Neural crest cell (in vitro differentiated cells): ENCODE data around the gene EED. TPM values are rescaled to one million over a fixed set of nuclear protein-coding genes. Genes with fewer than 3 reads are reported as not detected.
A peak's percentile ranks its signal among the peaks of the same experiment; 100 is the strongest.

Experiments
- DNase-seq: peaks from one replicate; pipeline ENCODE4 v3.0.0; 2021; ENCODE audit warnings: low read depth, mixed read lengths, low spot score
- H3K27ac Mint-ChIP-seq: one replicate; pipeline ENCODE4 v1.8.0; 2021; ENCODE audit warnings: mild to moderate bottlenecking, mixed read lengths; ENCODE audit not compliant: unreplicated experiment
- H3K27me3 Mint-ChIP-seq: 2 replicates; pipeline ENCODE4 v1.8.0; 2021; ENCODE audit warnings: low read depth, mild to moderate bottlenecking, mixed read lengths
- H3K36me3 Mint-ChIP-seq: 2 replicates; pipeline ENCODE4 v1.8.0; 2021; ENCODE audit warnings: low read depth, mild to moderate bottlenecking, mixed read lengths
- H3K4me1 Mint-ChIP-seq: 2 replicates; pipeline ENCODE4 v1.8.0; 2021; ENCODE audit warnings: mixed read lengths
- H3K4me3 Mint-ChIP-seq: one replicate; pipeline ENCODE4 v1.8.0; 2021; ENCODE audit warnings: mild to moderate bottlenecking, mixed read lengths
- H3K9me3 Mint-ChIP-seq: 2 replicates; pipeline ENCODE4 v1.8.0; 2021; ENCODE audit warnings: mixed read lengths
- CTCF ChIP-seq: fragments of 200-600 bp; sonication (generic); conservative IDR thresholded peaks from 2 replicates; pipeline ENCODE4 v1.5.0; 2021; ENCODE audit warnings: antibody characterized with exemption, mild to moderate bottlenecking
- total RNA-seq: library from RNA; stranded (reverse); gene quantifications from 2 replicates; pipeline ENCODE4 v1.2.1, GENCODE V29; 2021

Gene EED
- total RNA-seq, 1 donor from 2014 or later: 39.2 TPM

GRCh38 chr11:86210898-86211297 is 33.7 kb upstream of the EED start:
- no peaks in the 10 kb centered on the region for H3K27me3 Mint-ChIP-seq
- H3K9me3 Mint-ChIP-seq: peaks cover 6% of the 10 kb centered on the region
- H3K27ac Mint-ChIP-seq: no peak overlapping the region
- H3K36me3 Mint-ChIP-seq: no peaks in the 10 kb centered on the region
- H3K4me3 Mint-ChIP-seq: no peak overlapping the region
- H3K4me1 Mint-ChIP-seq: no peaks in the 10 kb centered on the region
- no peak for TF ChIP-seq CTCF
- DNase-seq: no peak

GRCh38 chr11:86211619-86212018 is 32.9 kb upstream of the EED start:
- Mint-ChIP-seq H3K4me3 (no peak overlapping the region), H3K27ac (no peak overlapping the region), H3K9me3 (peaks cover 6% of the 10 kb centered on the region), H3K4me1 (no peaks in the 10 kb centered on the region), H3K36me3 (no peaks in the 10 kb centered on the region), H3K27me3 (no peaks in the 10 kb centered on the region)
- no peak for TF ChIP-seq CTCF
- DNase-seq: no peak

GRCh38 chr11:86212019-86212611 is 32.4 kb upstream of the EED start:
- no peaks in the 10 kb centered on the region for H3K4me1 Mint-ChIP-seq
- H3K27me3 Mint-ChIP-seq: no peaks in the 10 kb centered on the region
- no peak overlapping the region for H3K4me3 Mint-ChIP-seq
- peaks cover 5% of the 10 kb centered on the region for H3K9me3 Mint-ChIP-seq
- H3K36me3 Mint-ChIP-seq: no peaks in the 10 kb centered on the region
- TF ChIP-seq CTCF: no peak
- H3K27ac Mint-ChIP-seq: no peak overlapping the region
- DNase-seq: no peak

GRCh38 chr11:86214710-86215109 is 29.8 kb upstream of the EED start:
- H3K27ac Mint-ChIP-seq: no peak overlapping the region
- no peaks in the 10 kb centered on the region for H3K36me3 Mint-ChIP-seq
- no peak overlapping the region for H3K4me3 Mint-ChIP-seq
- DNase-seq: no peak
- no peaks in the 10 kb centered on the region for H3K9me3 Mint-ChIP-seq
- peaks cover 6% of the 10 kb centered on the region for H3K4me1 Mint-ChIP-seq
- TF ChIP-seq CTCF: no peak
- H3K27me3 Mint-ChIP-seq: no peaks in the 10 kb centered on the region

GRCh38 chr11:86218125-86219084 is 26.1 kb upstream of the EED start:
- Mint-ChIP-seq H3K27ac (peak overlapping the region; percentile 9), H3K9me3 (no peaks in the 10 kb centered on the region), H3K4me3 (no peak overlapping the region), H3K27me3 (peaks cover 7% of the 10 kb centered on the region), H3K36me3 (no peaks in the 10 kb centered on the region), H3K4me1 (peaks cover 6% of the 10 kb centered on the region)
- TF ChIP-seq CTCF: peak; percentile 79
- DNase-seq: peak; percentile 67
